NT2/D1 (cell line): ENCODE measurements around the gene ROBO1.

Source experiments
- SUZ12 ChIP-seq: IDR thresholded peaks from 2 replicates; pipeline ENCODE4 v1.6.1; 2011; ENCODE audit not compliant: insufficient read length, insufficient read depth; ENCODE audit errors: extremely low read depth
- YY1 ChIP-seq: IDR thresholded peaks from 2 replicates; pipeline ENCODE4 v1.6.1; 2011; ENCODE audit not compliant: insufficient read length, insufficient read depth
- ZNF274 ChIP-seq: IDR thresholded peaks from 2 replicates; pipeline ENCODE4 v1.6.1; 2011; ENCODE audit warnings: mild to moderate bottlenecking, low read depth, low read length

GRCh38 chr3:78801926-78802561 lies 965.8 kb downstream of the ROBO1 start:
- TF ChIP-seq ZNF274 (no peak), YY1 (no peak), SUZ12 (no peak)
